GM19099 (cell line): ENCODE results near the gene FSTL3.

Experiments
- POLR2A ChIP-seq: IDR thresholded peaks from 3 replicates; pipeline ENCODE4 v1.6.1; 2011; ENCODE audit warnings: low read depth; ENCODE audit not compliant: insufficient read length; ENCODE audit errors: extremely low read depth

FSTL3 gene

DNA sequence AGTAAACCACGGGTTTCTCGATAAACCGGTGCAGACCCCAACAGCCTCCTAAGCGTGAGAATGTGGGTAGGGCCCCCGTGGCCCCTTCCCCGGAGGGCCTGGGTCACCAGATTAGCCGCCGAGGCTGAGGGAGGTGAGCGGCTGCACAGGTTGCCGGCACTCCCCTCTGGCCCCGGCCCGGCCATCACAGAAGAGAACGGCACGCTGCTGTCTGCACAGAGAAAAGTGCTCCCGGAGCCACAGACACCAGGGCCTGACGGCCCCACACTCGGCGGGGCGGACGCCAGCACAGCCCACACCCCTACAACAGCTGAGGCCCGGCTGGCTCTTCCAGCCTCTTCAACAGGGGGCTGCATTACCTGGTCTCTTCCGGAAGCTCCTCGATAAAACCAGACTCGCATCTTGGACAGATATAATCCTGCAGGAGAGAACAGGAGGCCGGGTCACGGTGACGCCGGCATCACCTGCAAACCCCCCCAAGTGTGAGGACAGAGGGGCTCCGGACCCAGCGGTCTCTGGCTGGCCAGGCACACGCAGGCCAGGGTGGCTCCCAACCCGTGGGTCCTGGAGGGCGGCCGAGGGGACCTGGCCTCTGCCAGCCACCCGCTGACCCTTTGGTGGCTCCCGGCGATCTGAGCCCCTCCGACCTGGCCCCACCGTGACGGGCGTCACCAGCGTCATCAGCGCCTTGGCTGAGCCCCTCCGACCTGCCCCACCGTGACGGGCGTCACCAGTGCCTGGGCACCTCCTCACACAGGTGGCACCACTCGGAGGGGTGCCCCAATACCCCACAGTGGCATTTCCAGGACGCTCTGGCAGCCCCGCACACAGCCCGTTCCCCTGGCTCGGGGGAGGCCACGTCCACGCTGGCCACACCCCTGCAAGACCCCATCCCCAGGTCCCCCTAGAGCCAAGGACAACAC, 23.5 kb upstream of the FSTL3 start:
- no peak for TF ChIP-seq POLR2A

DNA sequence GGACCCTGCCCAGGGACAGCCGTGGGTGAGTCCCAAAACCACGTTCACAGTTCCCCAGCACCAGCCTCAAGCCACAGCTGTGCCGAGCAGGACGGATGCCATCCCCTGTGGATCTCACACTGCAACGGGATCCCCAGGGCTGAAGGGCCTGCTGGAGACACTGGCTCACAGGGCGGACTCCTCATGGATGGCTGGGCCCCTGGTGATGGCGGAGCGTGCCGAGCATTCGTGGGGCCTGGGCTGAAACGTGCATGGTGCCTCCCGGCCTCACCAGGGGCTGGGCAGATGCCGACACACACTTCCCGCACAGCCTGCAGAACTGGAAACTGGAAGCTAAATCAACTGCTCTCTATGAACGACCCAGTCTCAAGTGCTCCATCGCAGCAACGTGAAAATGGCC, 22.8 kb upstream of the FSTL3 start:
- TF ChIP-seq POLR2A: no peak

GRCh38 chr19:655691-656090, 20.5 kb upstream of the FSTL3 start:
- TF ChIP-seq POLR2A: no peak

DNA sequence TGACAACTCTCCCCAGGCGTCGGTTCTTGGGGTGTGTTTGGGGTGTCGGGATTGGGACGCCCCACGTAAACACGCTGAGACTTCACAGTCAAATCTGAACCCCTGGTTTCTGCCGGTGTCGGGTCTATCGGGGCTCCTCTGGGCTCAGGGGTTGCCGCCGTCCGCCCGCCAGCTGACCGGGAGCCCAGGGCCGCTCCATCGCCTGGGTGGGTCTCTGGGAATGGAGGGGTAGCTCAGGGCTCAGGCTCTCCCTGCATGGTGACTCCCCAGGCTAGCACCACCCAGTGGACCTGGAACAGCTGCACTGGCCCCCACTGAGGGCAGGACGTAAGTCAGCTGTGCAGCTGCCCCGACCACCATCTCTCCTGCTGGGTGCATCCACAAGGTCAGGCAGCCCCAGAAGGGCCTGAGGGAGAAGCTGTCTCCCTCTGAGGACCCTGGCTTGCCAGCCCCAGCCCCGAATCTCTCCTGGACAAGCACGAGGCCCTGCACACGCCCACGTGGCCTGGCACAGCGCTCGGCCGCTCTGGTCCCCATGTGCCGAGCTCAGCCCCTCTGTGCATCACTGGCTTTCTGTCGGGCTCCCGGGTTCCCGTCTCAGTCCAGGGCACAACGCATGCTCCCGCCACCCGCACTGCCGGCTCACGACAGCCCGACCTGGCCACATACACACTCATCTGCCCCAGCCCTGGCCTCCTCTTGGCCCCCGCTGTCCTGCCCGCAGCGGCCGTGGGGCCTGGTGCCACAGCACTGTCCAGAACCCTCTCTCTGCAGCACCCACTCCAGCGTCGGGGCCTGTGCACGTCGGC, 19.2 kb upstream of the FSTL3 start:
- no peak for TF ChIP-seq POLR2A

- no peak for TF ChIP-seq POLR2A
Observed at GRCh38 chr19:657611-658010, 18.6 kb upstream of the FSTL3 start.

- TF ChIP-seq POLR2A: no peak
Observed at GRCh38 chr19:658059-658839, 17.9 kb upstream of the FSTL3 start.

- TF ChIP-seq POLR2A: no peak
Observed at GRCh38 chr19:658916-659839, 17.0 kb upstream of the FSTL3 start.

DNA sequence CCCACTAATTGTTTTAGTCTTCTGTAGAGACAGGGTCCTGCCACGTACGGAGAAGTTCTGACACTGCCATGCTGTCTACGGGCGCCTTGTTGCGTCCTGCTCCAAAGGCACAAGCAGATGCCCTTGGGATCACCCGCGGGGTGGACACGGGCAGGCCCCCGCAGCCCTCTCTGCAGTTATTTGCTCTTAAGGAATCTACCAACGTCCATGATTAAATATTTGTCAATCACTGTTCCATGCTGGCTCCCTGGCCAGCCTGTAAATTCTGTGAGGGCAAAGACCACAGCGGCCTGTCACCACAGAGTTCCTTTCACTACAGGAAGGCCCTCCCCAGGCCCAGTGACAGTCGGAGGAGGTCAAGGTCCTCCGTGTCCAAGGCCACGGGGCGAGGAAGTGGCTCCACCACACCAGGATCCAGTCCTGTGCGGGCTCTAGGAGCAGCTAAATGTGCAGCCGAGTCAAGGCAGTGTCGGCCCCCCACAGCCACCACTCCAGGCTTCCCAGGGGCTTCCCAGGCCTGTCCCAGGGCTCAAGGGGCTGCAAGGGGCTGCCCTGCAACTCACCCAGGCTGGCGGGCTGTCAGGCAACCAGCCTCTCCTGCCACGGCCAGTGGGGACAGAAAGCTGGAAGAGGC, 15.3 kb upstream of the FSTL3 start:
- no peak for TF ChIP-seq POLR2A

DNA sequence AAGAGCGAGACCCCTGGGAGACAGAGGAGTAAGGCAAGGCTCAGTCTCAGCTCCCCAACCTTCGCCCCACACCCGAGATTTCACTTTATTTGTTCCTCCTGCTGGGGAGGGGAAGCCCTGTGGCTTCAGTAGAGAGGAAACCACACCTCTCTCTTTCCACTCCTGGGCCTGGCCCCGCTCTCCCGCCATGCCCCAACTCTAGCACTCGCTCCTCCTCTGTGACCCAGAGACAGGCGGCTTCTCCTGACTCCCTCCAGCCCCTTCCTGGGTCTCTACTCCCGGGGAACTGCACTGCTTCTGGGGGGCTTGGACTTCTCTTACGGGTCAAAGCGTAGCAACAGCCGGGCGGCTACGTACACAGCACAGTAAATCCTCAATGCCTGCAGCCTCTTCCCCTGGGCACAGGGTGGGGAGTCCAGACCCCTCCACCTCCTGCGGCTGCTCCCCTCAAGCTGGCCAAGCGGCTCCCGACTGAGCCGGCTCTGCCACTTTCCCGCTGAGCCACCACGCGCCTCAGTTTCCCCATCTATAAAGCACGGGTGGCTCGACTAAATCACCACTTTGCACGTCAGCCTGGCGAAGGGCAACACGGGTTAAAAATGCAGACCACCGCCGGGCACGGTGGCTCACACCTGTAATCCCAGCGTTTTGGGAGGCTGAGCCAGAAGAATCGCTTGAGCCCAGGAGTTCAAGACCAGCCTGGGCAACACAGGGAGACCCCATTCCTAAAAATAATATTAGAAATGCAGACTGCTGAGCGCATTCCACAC, 14.6 kb upstream of the FSTL3 start:
- TF ChIP-seq POLR2A: no peak

GRCh38 chr19:662207-662961, 13.8 kb upstream of the FSTL3 start:
- no peak for TF ChIP-seq POLR2A

- peak; percentile 78 for TF ChIP-seq POLR2A
Observed at GRCh38 chr19:662962-663681, 13.1 kb upstream of the FSTL3 start, which contains the start of gene RNF126. Gene RNF126, minus strand, starts transcription at chr19:663214. Its CDS starts 93 bp downstream, at chr19:663121.
